AG04449 (cell line): Measurements from ENCODE around the gene RAPGEF2.

Source experiments
- CTCF ChIA-PET: fragments of 350-600 bp; formaldehyde crosslinking; extraction: SDS; loops from one replicate; lab custom pipeline; 2021; ENCODE audit warnings: antibody characterized with exemption; lab: Yijun Ruan, JAX
- POLR2A ChIA-PET: fragments of 400-600, 350-600 bp; formaldehyde crosslinking; extraction: SDS; loops from one replicate; lab custom pipeline; 2020; ENCODE audit warnings: antibody characterized with exemption, inconsistent platforms; lab: Yijun Ruan, JAX
- DNase-seq: peaks from one replicate; pipeline ENCODE4 v3.0.0-alpha.2; 2010; ENCODE audit warnings: low read depth, low spot score
- H3K4me3 ChIP-seq: 2 replicates; pipeline ENCODE4 v1.5.1; 2011; ENCODE audit warnings: low read depth, mild to moderate bottlenecking, control low read depth, low read length
- TF ChIP-seq, protein P1 (sequence below): IDR thresholded peaks from one replicate; pipeline ENCODE4 v1.5.1; 2011; ENCODE audit warnings: mild to moderate bottlenecking, moderate library complexity, low read length, control low read depth, inconsistent platforms; ENCODE audit not compliant: insufficient read depth; ENCODE audit errors: missing control alignments

RAPGEF2 gene

DNA sequence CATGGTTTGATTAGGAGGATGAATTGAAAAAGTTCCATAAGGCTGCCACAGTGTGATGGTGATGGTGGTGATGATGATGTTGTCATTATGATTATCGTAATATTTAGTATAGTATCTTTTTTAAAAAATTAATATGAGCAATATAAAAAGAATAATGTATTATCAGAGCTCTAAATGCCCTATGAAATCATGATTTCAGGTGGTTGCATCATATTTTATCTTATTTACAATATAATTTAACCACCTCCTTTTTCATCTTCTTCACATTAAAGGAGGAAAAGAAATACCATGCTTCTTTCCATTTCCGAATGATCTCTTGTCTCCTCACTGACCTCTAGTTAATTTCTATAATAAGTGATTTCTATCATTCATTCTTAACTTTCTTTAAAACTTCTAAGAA, 225.9 kb downstream of the RAPGEF2 start:
- H3K4me3 ChIP-seq = no peak overlapping the region
- DNase-seq = no peak
- ChIA-PET CTCF (no interaction called here), POLR2A (no interaction called here)
- TF ChIP-seq, protein P1, sequence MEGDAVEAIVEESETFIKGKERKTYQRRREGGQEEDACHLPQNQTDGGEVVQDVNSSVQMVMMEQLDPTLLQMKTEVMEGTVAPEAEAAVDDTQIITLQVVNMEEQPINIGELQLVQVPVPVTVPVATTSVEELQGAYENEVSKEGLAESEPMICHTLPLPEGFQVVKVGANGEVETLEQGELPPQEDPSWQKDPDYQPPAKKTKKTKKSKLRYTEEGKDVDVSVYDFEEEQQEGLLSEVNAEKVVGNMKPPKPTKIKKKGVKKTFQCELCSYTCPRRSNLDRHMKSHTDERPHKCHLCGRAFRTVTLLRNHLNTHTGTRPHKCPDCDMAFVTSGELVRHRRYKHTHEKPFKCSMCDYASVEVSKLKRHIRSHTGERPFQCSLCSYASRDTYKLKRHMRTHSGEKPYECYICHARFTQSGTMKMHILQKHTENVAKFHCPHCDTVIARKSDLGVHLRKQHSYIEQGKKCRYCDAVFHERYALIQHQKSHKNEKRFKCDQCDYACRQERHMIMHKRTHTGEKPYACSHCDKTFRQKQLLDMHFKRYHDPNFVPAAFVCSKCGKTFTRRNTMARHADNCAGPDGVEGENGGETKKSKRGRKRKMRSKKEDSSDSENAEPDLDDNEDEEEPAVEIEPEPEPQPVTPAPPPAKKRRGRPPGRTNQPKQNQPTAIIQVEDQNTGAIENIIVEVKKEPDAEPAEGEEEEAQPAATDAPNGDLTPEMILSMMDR = no peak

DNA sequence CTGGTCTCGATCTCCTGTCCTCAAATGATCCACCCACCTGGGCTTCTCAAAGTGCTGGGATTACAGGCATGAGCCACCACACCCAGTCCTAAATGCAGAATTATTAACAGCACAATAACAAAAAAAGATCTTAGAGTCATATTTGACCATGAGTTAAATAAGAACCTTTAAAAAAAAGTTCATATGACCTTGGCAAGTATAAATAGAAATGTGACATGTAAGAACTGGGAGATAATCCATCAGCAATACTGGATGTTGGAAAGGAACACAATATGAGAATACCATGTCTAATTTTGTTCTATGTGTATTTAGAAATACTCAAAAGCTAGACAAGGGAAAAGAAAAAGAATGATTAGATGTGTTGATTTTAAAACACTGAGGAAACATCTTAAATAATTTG, 231.6 kb downstream of the RAPGEF2 start:
- POLR2A ChIA-PET = no interaction called here
- no peak overlapping the region for H3K4me3 ChIP-seq
- CTCF ChIA-PET = no interaction called here
- DNase-seq = no peak
- TF ChIP-seq, protein P1 = no peak

DNA sequence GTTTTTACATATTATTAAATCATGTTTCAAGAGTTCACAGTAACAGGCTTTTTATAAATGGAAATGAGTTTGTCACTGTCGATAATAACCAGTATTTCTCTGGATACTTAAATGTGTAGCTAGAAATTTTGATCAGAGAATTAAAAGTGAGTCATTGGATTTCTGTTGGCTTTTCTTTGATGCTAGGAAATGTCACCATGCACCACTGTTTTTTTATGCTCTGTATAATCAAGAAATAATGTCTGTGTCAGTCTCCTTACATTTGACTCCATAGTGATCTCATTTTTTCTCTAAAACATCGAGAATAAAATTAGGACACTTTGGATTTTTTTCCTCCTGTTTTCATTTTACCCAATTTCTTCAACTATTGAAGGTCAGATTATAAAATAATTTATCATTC, 234.2 kb downstream of the RAPGEF2 start:
- H3K4me3 ChIP-seq = no peak overlapping the region
- CTCF ChIA-PET = interaction anchor here (0.9 to 1.3 kb wide), 3 partner anchors 10 to 134 kb away, joined by 3 to 4 read pairs (median 3); no protein-coding TSS in a partner anchor
- TF ChIP-seq, protein P1 = no peak
- DNase-seq = no peak
- POLR2A ChIA-PET = no interaction called here

DNA sequence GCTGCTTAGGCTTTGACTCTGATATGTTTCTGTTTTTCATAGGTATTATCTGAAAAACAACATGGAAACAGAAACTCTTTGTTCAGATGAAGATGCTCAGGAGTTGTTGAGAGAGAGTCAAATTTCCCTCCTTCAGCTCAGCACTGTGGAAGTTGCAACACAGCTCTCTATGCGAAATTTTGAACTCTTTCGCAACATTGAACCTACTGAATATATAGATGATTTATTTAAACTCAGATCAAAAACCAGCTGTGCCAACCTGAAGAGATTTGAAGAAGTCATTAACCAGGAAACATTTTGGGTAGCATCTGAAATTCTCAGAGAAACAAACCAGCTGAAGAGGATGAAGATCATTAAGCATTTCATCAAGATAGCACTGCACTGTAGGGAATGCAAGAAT, 238.6 kb downstream of the RAPGEF2 start:
- no peak overlapping the region for H3K4me3 ChIP-seq
- no peak for DNase-seq
- ChIA-PET POLR2A (no interaction called here), CTCF (interaction anchor here (1.1 to 1.2 kb wide), 2 partner anchors 12 to 106 kb away, joined by 3 read pairs; no protein-coding TSS in a partner anchor)
- TF ChIP-seq, protein P1 = no peak

DNA sequence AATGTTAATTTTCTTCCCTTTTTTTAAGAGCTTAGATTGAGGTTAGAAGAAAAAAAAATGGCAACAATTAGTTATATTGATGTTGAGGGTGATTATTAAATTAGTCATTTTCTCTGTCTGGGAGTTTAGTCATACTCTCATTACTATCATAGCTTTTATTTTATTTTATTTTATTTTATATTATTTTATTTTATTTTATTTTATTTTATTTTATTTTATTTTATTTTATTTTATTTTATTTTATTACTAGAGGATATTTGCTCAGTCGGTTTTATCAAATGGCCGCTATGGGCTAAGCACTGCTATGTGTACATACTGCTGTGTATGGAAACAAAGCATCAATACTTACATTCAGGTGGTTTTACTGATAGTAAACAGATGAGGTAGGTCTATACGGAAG, 239.5 kb downstream of the RAPGEF2 start:
- TF ChIP-seq, protein P1 = no peak
- ChIA-PET CTCF (interaction anchor here (1.2 kb wide), 1 partner anchor 105 kb away, joined by 3 read pairs; no protein-coding TSS in a partner anchor), POLR2A (no interaction called here)
- H3K4me3 ChIP-seq = no peak overlapping the region
- no peak for DNase-seq

DNA sequence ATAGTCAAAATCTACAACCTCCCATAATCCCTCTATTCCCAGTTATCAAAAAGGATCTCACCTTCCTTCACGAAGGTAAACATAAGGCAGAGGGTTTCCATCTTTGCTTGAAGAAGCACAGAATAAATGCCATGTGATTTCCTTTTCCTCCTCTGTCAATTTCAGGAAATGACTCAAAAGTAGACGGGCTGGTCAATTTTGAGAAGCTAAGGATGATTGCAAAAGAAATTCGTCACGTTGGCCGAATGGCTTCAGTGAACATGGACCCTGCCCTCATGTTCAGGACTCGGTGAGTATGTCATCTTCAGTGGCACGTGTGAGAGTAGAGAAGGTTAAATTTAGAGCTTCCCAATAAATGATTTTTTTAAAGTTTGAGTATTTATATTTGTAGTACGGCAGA, 240.2 kb downstream of the RAPGEF2 start:
- no peak overlapping the region for H3K4me3 ChIP-seq
- POLR2A ChIA-PET = no interaction called here
- TF ChIP-seq, protein P1 = no peak
- no peak for DNase-seq
- CTCF ChIA-PET = interaction anchor here (1.3 kb wide), 1 partner anchor 10 kb away, joined by 3 read pairs; no protein-coding TSS in a partner anchor
